Fibroblast of skin of back (primary cell): ENCODE results near the gene ARHGAP18.

ENCODE experiments used
- DNase-seq: peaks from one replicate; pipeline ENCODE4 v3.0.0-alpha.2; 2013

ARHGAP18 gene

GRCh38 chr6:129719692-129720091 lies 9.7 kb upstream of the ARHGAP18 start:
- DNase-seq, result no peak

- peak; percentile 67 for DNase-seq
Observed at GRCh38 chr6:129717277-129717676, 7.3 kb upstream of the ARHGAP18 start.

GRCh38 chr6:129713806-129714333 lies 3.9 kb upstream of the ARHGAP18 start:
- DNase-seq, result no peak

GRCh38 chr6:129711271-129711631 lies 1.3 kb upstream of the ARHGAP18 start:
- no peak for DNase-seq

- no peak for DNase-seq
Observed at GRCh38 chr6:129710450-129711270, 683 bp upstream of the ARHGAP18 start.

GRCh38 chr6:129709196-129709768 lies 695 bp downstream of the ARHGAP18 start:
- peak; percentile 70 for DNase-seq

- DNase-seq, result no peak
Observed at GRCh38 chr6:129708496-129709195, 1.3 kb downstream of the ARHGAP18 start.

GRCh38 chr6:129707882-129708495 lies 2.0 kb downstream of the ARHGAP18 start:
- no peak for DNase-seq

GRCh38 chr6:129707028-129707427 lies 2.9 kb downstream of the ARHGAP18 start:
- no peak for DNase-seq

GRCh38 chr6:129705212-129705611 lies 4.8 kb downstream of the ARHGAP18 start:
- no peak for DNase-seq

GRCh38 chr6:129704708-129705107 lies 5.3 kb downstream of the ARHGAP18 start:
- no peak for DNase-seq

GRCh38 chr6:129701721-129702455 lies 8.1 kb downstream of the ARHGAP18 start:
- peak; percentile 81 for DNase-seq

- DNase-seq, result no peak
Observed at GRCh38 chr6:129700666-129701065, 9.3 kb downstream of the ARHGAP18 start.

- DNase-seq, result no peak
Observed at GRCh38 chr6:129699659-129700058, 10.3 kb downstream of the ARHGAP18 start.

GRCh38 chr6:129698430-129698829 lies 11.5 kb downstream of the ARHGAP18 start:
- DNase-seq, result no peak

- no peak for DNase-seq
Observed at GRCh38 chr6:129697788-129698187, 12.2 kb downstream of the ARHGAP18 start.

- DNase-seq, result no peak
Observed at GRCh38 chr6:129696843-129697242, 13.1 kb downstream of the ARHGAP18 start.

- no peak for DNase-seq
Observed at GRCh38 chr6:129696028-129696418, 14.0 kb downstream of the ARHGAP18 start.

GRCh38 chr6:129695373-129696027 lies 14.5 kb downstream of the ARHGAP18 start:
- DNase-seq, result no peak

GRCh38 chr6:129694036-129694435 lies 15.9 kb downstream of the ARHGAP18 start:
- no peak for DNase-seq

- no peak for DNase-seq
Observed at GRCh38 chr6:129692467-129692866, 17.5 kb downstream of the ARHGAP18 start.

- DNase-seq, result no peak
Observed at GRCh38 chr6:129691709-129692108, 18.3 kb downstream of the ARHGAP18 start.
